Endothelial cell of umbilical vein (primary cell): Measurements from ENCODE around the gene PAXX. TPM values are rescaled to one million over a fixed set of nuclear protein-coding genes. Genes with fewer than 3 reads are reported as not detected.

Experiments used
- BruUV-seq: library from RNA; stranded (reverse); fragments of 400-500 nt; replicated peaks from 2 replicates; lab custom pipeline; 2021; lab: Mats Ljungman, UMichigan
- CTCF ChIA-PET: fragments of 300-600, 350-600 bp; sonication (Branson Sonifier 250); formaldehyde crosslinking; loops from one replicate; lab custom pipeline; 2021; ENCODE audit warnings: antibody characterized with exemption, inconsistent platforms; lab: Charles Lee
- POLR2A ChIA-PET: fragments of 300-600, 350-600 bp; sonication (Branson Sonifier 250); formaldehyde crosslinking; loops from one replicate; lab custom pipeline; 2021; ENCODE audit warnings: antibody characterized with exemption, inconsistent platforms; lab: Charles Lee
- DNase-seq: peaks from one replicate; pipeline ENCODE4 v3.0.0-alpha.2; 2011; ENCODE audit warnings: low read depth, low spot score
- FAIRE-seq: peaks from 2 replicates; lab custom pipeline; 2011; peaks lifted over from hg19 to GRCh38; lab: Jason Lieb, UNC
- H2AFZ ChIP-seq: 2 replicates; pipeline ENCODE4 v1.6.0; 2012; ENCODE audit warnings: low read depth, low read length, control low read depth, inconsistent platforms
- H3K27ac ChIP-seq: 2 replicates; pipeline ENCODE4 v1.5.1; 2011; ENCODE audit warnings: low read depth, mild to moderate bottlenecking, control low read depth, low read length, moderate library complexity; ENCODE audit not compliant: insufficient read depth
- H3K27me3 ChIP-seq, 2 experiments: 2 replicates each; pipeline versions ENCODE4 v1.6.0 to v1.6.1; 2011; ENCODE audit warnings: low read length in 2 of 2, mixed read lengths in 1 of 2; ENCODE audit not compliant: control insufficient read depth in 2 of 2, insufficient read depth in 2 of 2
- H3K36me3 ChIP-seq, 2 experiments: 2 replicates in 1 of 2; 3 replicates in 1 of 2; pipeline ENCODE4 v1.5.1; 2011; ENCODE audit warnings: low read length in 2 of 2, mild to moderate bottlenecking in 1 of 2, moderate library complexity in 1 of 2; ENCODE audit not compliant: control insufficient read depth in 2 of 2, insufficient read depth in 2 of 2; ENCODE audit errors: extremely low read depth in 1 of 2
- H3K4me1 ChIP-seq: 3 replicates; pipeline ENCODE4 v1.5.1; 2011; ENCODE audit warnings: mild to moderate bottlenecking, low read length; ENCODE audit not compliant: control insufficient read depth, insufficient read depth; ENCODE audit errors: extremely low read depth
- H3K4me2 ChIP-seq: 2 replicates; pipeline ENCODE4 v1.6.1; 2011; ENCODE audit warnings: low read length, control low read depth, mixed read lengths; ENCODE audit not compliant: insufficient read depth
- H3K4me3 ChIP-seq, 3 experiments: fragments of 200-600 bp in 1 of 3; sonication (generic), shearing (Covaris generic) in 1 of 3; replicated peaks in 1 of 3; 2 replicates each; pipeline ENCODE4 v1.5.1; 2011 to 2016; ENCODE audit warnings: control low read depth in 3 of 3, low read length in 3 of 3, mild to moderate bottlenecking in 2 of 3, inconsistent platforms in 1 of 3, low read depth in 1 of 3, moderate library complexity in 1 of 3; ENCODE audit not compliant: insufficient read depth in 1 of 3
- H3K79me2 ChIP-seq: 2 replicates; pipeline ENCODE4 v1.6.0; 2012; ENCODE audit warnings: low read length, inconsistent platforms; ENCODE audit not compliant: control insufficient read depth, insufficient read depth
- H3K9ac ChIP-seq: replicated peaks from 2 replicates; pipeline ENCODE3; 2011; ENCODE audit warnings: low read length, control low read depth; ENCODE audit not compliant: insufficient read depth; ENCODE audit errors: extremely low read depth
- H3K9me1 ChIP-seq: replicated peaks from 3 replicates; pipeline ENCODE4 v1.6.0; 2011; ENCODE audit warnings: mild to moderate bottlenecking, low read length; ENCODE audit not compliant: control insufficient read depth, insufficient read depth; ENCODE audit errors: extremely low read depth
- H3K9me3 ChIP-seq: replicated peaks from 2 replicates; pipeline ENCODE4 v1.5.1; 2012; ENCODE audit warnings: low read length, inconsistent platforms; ENCODE audit not compliant: control insufficient read depth, insufficient read depth
- H4K20me1 ChIP-seq: replicated peaks from 2 replicates; pipeline ENCODE3; 2011; ENCODE audit warnings: mild to moderate bottlenecking, low read length; ENCODE audit not compliant: control insufficient read depth, insufficient read depth; ENCODE audit errors: extremely low read depth
- CTCF ChIP-seq, 2 donors: IDR thresholded peaks; 1 replicate in 1 of 2; 2 replicates in 1 of 2; pipeline ENCODE4 v1.5.1; 2011; ENCODE audit warnings: low read length in 2 of 2, mild to moderate bottlenecking in 2 of 2, moderate library complexity in 2 of 2, control low read depth in 1 of 2, inconsistent platforms in 1 of 2, low read depth in 1 of 2; ENCODE audit not compliant: insufficient read depth in 1 of 2; ENCODE audit errors: extremely low read depth in 1 of 2
- EZH2 ChIP-seq: IDR thresholded peaks from 2 replicates; pipeline ENCODE4 v1.6.1; 2012; ENCODE audit warnings: borderline replicate concordance, low read depth, mild to moderate bottlenecking, moderate library complexity, low read length, inconsistent platforms; ENCODE audit not compliant: severe bottlenecking
- MYC ChIP-seq: IDR thresholded peaks from one replicate; pipeline ENCODE4 v1.6.1; 2011; ENCODE audit warnings: mild to moderate bottlenecking, low read depth, low read length
- POLR2AphosphoS5 ChIP-seq: IDR thresholded peaks from 2 replicates; pipeline ENCODE4 v1.6.1; 2012; ENCODE audit warnings: low read depth, mild to moderate bottlenecking, control low read depth, low read length, moderate library complexity; ENCODE audit not compliant: insufficient read depth
- dilution Hi-C: fragments of 300-500 bp; cut with MboI; formaldehyde crosslinking; loops from one replicate; pipeline ENCODE4 v1.15.0; 2019; ENCODE audit warnings: low sequenced_read_pairs; ENCODE audit not compliant: extremely low pct_ligation_motif_present
- intact Hi-C: fragments of 100-400 bp; cut with micrococcal nuclease; formaldehyde crosslinking; loops from one replicate; pipeline ENCODE4 v1.10.0; 2022
- polyA plus RNA-seq, 4 experiments: library from polyadenylated mRNA; depleted of rRNA in 3 of 4; stranded (reverse) in 3 of 4; unstranded in 1 of 4; fragments of >200 nt; gene quantifications; 2 replicates each; pipeline versions ENCODE4 v1.2.1 to v1.2.3, GENCODE V29; 2011 to 2012; ENCODE audit warnings: missing spikeins in 1 of 4
- total RNA-seq: library from RNA; stranded (reverse); gene quantifications from 2 replicates; pipeline ENCODE4 v1.2.3, GENCODE V29; 2021

The PAXX gene
- total and polyA plus RNA-seq, 2 donors (not counting 3 experiments of a cell fraction or from before 2014, with no cell fraction given), result 34.0 to 35.0 TPM

- H3K27ac ChIP-seq, result no peak overlapping the region
- ChIA-PET POLR2A (no interaction called here), CTCF (no interaction called here)
- DNase-seq (no peak), FAIRE-seq (no peak)
- H3K79me2 ChIP-seq, result peaks cover 9% of the 10 kb centered on the region
- no peak overlapping the region for H3K4me2 ChIP-seq
- no peaks in the 10 kb centered on the region for H3K36me3 ChIP-seq
- no peaks in the 10 kb centered on the region for H3K9me1 ChIP-seq
- no peak overlapping the region for H3K4me3 ChIP-seq
- H2AFZ ChIP-seq, result no peak overlapping the region
- dilution Hi-C loops (no loop called here), intact Hi-C loops (loop anchor here (5.0 kb wide), 1 partner anchor 43 kb away; the partner anchor contains the start of gene C8G)
- no peaks in the 10 kb centered on the region for H4K20me1 ChIP-seq
- no peak overlapping the region for H3K9ac ChIP-seq
- H3K4me1 ChIP-seq, result peaks cover 7% of the 10 kb centered on the region
- no TSS peak for BruUV-seq
- TF ChIP-seq EZH2 (no peak), POLR2AphosphoS5 (no peak), CTCF (IDR thresholded peaks at IDR 0.05; ENCODE audit: extremely low read depth in 1 of 2, insufficient read depth in 1 of 2, low read depth in 1 of 2, low read length in 2 of 2) (no peak), MYC (no peak)
- H3K27me3 ChIP-seq, result peaks cover 0 to 4% of the 10 kb centered on the region in 2 experiments
- no peaks in the 10 kb centered on the region for H3K9me3 ChIP-seq
Measured at GRCh38 chr9:136990242-136990911, 1.8 kb upstream of the PAXX start.
